HepG2 (cell line): ENCODE measurements around the gene SKIC2. TPM values are rescaled to one million over a fixed set of nuclear protein-coding genes. Genes with fewer than 3 reads are reported as not detected.

Experiments
- AGO2 ChIP-seq: fragments of 200-400 bp; formaldehyde crosslinking; optimal IDR thresholded peaks from 2 replicates; pipeline ENCODE3; 2017; ENCODE audit warnings: mild to moderate bottlenecking, low read depth, low read length, moderate library complexity
- CC2D1A ChIP-seq: sonication (generic); formaldehyde crosslinking; IDR thresholded peaks from 2 replicates; pipeline ENCODE4 v1.8.1; 2023; ENCODE audit warnings: mild to moderate bottlenecking, missing genetic modification reagents
- GATAD2A ChIP-seq: IDR thresholded peaks from 2 replicates; pipeline ENCODE4 v1.6.1; 2016
- HNF1A ChIP-seq, 2 experiments: sonication (generic) in 1 of 2; formaldehyde crosslinking in 1 of 2; IDR thresholded peaks; 2 replicates each; pipeline versions ENCODE4 v1.4.0 to v1.6.1; 2016 to 2020; ENCODE audit warnings: borderline replicate concordance in 1 of 2, low read depth in 1 of 2, mild to moderate bottlenecking in 1 of 2, missing genetic modification reagents in 1 of 2
- LBX2 ChIP-seq: sonication (generic); formaldehyde crosslinking; IDR thresholded peaks from 2 replicates; pipeline ENCODE4 v1.5.0; 2020; ENCODE audit warnings: missing genetic modification reagents, mild to moderate bottlenecking, borderline replicate concordance
- MAFG ChIP-seq: sonication (generic); formaldehyde crosslinking; IDR thresholded peaks from 2 replicates; pipeline ENCODE4 v1.5.1; 2020; ENCODE audit warnings: mild to moderate bottlenecking, missing genetic modification reagents
- NKX3-1 ChIP-seq: sonication (generic); formaldehyde crosslinking; IDR thresholded peaks from 2 replicates; pipeline ENCODE4 v1.5.0; 2020; ENCODE audit warnings: missing genetic modification reagents
- PAX8 ChIP-seq: sonication (generic); formaldehyde crosslinking; IDR thresholded peaks from 2 replicates; pipeline ENCODE4 v1.8.0; 2022; ENCODE audit warnings: mild to moderate bottlenecking, missing genetic modification reagents, borderline replicate concordance
- SIX1 ChIP-seq: sonication (generic); formaldehyde crosslinking; IDR thresholded peaks from 2 replicates; pipeline ENCODE4 v1.4.0; 2020; ENCODE audit warnings: missing genetic modification reagents, borderline replicate concordance
- SMAD9 ChIP-seq: sonication (generic); formaldehyde crosslinking; IDR thresholded peaks from 2 replicates; pipeline ENCODE4 v1.5.1; 2020; ENCODE audit warnings: mild to moderate bottlenecking, missing genetic modification reagents
- SMARCE1 ChIP-seq: fragments of 450-650 bp; IDR thresholded peaks from 2 replicates; pipeline ENCODE4 v1.6.1; 2017; ENCODE audit warnings: borderline replicate concordance
- TAF15 ChIP-seq: fragments of 200-400 bp; formaldehyde crosslinking; IDR thresholded peaks from one replicate; pipeline ENCODE4 v1.6.1; 2018; ENCODE audit warnings: mild to moderate bottlenecking, low read depth, low read length; ENCODE audit not compliant: poor library complexity, severe bottlenecking
- THAP8 ChIP-seq: sonication (generic); formaldehyde crosslinking; IDR thresholded peaks from 2 replicates; pipeline ENCODE4 v1.5.1; 2020; ENCODE audit warnings: missing genetic modification reagents, mild to moderate bottlenecking, borderline replicate concordance
- TRIM24 ChIP-seq: sonication (generic); formaldehyde crosslinking; IDR thresholded peaks from 2 replicates; pipeline ENCODE4 v1.8.0; 2022; ENCODE audit warnings: mild to moderate bottlenecking, missing genetic modification reagents
- ZNF501 ChIP-seq: sonication (generic); formaldehyde crosslinking; IDR thresholded peaks from 2 replicates; pipeline ENCODE4 v1.5.1; 2020; ENCODE audit warnings: mild to moderate bottlenecking, moderate library complexity, missing genetic modification reagents
- ZNF792 ChIP-seq: IDR thresholded peaks from 2 replicates; pipeline ENCODE4 v1.6.1; 2016
- polyA plus RNA-seq, 8 experiments: library from polyadenylated mRNA; depleted of rRNA in 3 of 8; stranded (reverse) in 7 of 8; unstranded in 1 of 8; fragments of >200 nt; fragmentation: Illumina TruSeq in 4 of 8; extraction: Trizol in 4 of 8; gene quantifications; 2 replicates each; pipeline versions ENCODE4 v1.2.1 to v1.2.3, GENCODE V29; 2011 to 2016; ENCODE audit warnings: low read depth in 4 of 8, missing spikeins in 1 of 8, mixed read lengths in 1 of 8; ENCODE audit not compliant: insufficient read depth in 1 of 8
- total RNA-seq, 5 experiments: library from RNA; depleted of rRNA; stranded (reverse); fragments of >200 nt; fragmentation: Illumina TruSeq; extraction: Trizol; gene quantifications; 2 replicates each; pipeline ENCODE4 v1.2.3, GENCODE V29; 2016; ENCODE audit warnings: low read depth in 1 of 5
- TF ChIP-seq, protein P1 (sequence below): sonication (generic); formaldehyde crosslinking; IDR thresholded peaks from 2 replicates; pipeline ENCODE4 v1.8.0; 2022; ENCODE audit warnings: missing genetic modification reagents, mild to moderate bottlenecking, moderate library complexity, borderline replicate concordance
- TF ChIP-seq, protein P2 (sequence below): sonication (generic); formaldehyde crosslinking; IDR thresholded peaks from 2 replicates; pipeline ENCODE4 v1.9.0; 2021; ENCODE audit warnings: missing genetic modification reagents, borderline replicate concordance

SKIC2 gene
- total and polyA plus RNA-seq, 2 of the 13 experiments (the other 11 are each of a cell fraction or from before 2014, with no cell fraction given), result 67.1 to 68.4 TPM

DNA sequence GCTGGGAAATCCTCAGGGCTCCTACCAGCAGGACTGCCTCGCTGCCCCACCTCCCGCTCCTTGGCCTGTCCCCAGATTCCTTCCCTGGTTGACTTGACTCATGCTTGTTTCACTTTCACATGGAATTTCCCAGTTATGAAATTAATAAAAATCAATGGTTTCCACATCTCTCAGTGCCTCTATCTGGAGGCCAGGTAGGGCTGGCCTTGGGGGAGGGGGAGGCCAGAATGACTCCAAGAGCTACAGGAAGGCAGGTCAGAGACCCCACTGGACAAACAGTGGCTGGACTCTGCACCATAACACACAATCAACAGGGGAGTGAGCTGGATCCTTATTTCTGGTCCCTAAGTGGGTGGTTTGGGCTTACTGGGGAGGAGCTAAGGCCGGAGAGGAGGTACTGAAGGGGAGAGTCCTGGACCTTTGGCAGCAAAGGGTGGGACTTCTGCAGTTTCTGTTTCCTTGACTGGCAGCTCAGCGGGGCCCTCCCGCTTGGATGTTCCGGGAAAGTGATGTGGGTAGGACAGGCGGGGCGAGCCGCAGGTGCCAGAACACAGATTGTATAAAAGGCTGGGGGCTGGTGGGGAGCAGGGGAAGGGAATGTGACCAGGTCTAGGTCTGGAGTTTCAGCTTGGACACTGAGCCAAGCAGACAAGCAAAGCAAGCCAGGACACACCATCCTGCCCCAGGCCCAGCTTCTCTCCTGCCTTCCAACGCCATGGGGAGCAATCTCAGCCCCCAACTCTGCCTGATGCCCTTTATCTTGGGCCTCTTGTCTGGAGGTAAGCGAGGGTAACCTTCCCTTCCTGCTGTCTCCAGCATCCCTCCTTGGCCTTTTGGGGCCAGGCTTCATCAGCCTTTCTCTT is 13.2 kb upstream of the SKIC2 start, which contains the start of gene CFB (continued):
- TF ChIP-seq HNF1A (IDR thresholded peaks at IDR 0.05; ENCODE audit: low read depth) (peak; percentile 62; the same call in 1 of the 2 replicates), HNF1A (CRISPR knock-in tag; IDR thresholded peaks at IDR 0.05; ENCODE audit: borderline replicate concordance) (peak; percentile 75; the same call in 1 of the 2 replicates), GATAD2A (CRISPR knock-in tag) (peak; percentile 97), NKX3-1 (CRISPR knock-in tag) (0 out of 2 replicates have a peak, but pooled peaks have one; percentile 26), ZNF501 (CRISPR knock-in tag) (peak; percentile 91), SMARCE1 (no peak), MAFG (no peak), SIX1 (CRISPR knock-in tag) (peak; percentile 72; the same call in 1 of the 2 replicates), TRIM24 (CRISPR knock-in tag) (peak; percentile 48; the same call in 1 of the 2 replicates), SMAD9 (peak; percentile 79; the same call in 1 of the 2 replicates), THAP8 (no peak), LBX2 (CRISPR knock-in tag) (no peak; the same call in 1 of the 2 replicates), ZNF792 (CRISPR knock-in tag) (peak; percentile 72), AGO2 (peak; percentile 55), PAX8 (CRISPR knock-in tag) (no peak), CC2D1A (CRISPR knock-in tag) (no peak; the same call in 1 of the 2 replicates), TAF15 (no peak)
- TF ChIP-seq, protein P1, sequence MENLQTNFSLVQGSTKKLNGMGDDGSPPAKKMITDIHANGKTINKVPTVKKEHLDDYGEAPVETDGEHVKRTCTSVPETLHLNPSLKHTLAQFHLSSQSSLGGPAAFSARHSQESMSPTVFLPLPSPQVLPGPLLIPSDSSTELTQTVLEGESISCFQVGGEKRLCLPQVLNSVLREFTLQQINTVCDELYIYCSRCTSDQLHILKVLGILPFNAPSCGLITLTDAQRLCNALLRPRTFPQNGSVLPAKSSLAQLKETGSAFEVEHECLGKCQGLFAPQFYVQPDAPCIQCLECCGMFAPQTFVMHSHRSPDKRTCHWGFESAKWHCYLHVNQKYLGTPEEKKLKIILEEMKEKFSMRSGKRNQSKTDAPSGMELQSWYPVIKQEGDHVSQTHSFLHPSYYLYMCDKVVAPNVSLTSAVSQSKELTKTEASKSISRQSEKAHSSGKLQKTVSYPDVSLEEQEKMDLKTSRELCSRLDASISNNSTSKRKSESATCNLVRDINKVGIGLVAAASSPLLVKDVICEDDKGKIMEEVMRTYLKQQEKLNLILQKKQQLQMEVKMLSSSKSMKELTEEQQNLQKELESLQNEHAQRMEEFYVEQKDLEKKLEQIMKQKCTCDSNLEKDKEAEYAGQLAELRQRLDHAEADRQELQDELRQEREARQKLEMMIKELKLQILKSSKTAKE (CRISPR knock-in tag), result no peak; the same call in none of the 2 replicates
- TF ChIP-seq, protein P2, sequence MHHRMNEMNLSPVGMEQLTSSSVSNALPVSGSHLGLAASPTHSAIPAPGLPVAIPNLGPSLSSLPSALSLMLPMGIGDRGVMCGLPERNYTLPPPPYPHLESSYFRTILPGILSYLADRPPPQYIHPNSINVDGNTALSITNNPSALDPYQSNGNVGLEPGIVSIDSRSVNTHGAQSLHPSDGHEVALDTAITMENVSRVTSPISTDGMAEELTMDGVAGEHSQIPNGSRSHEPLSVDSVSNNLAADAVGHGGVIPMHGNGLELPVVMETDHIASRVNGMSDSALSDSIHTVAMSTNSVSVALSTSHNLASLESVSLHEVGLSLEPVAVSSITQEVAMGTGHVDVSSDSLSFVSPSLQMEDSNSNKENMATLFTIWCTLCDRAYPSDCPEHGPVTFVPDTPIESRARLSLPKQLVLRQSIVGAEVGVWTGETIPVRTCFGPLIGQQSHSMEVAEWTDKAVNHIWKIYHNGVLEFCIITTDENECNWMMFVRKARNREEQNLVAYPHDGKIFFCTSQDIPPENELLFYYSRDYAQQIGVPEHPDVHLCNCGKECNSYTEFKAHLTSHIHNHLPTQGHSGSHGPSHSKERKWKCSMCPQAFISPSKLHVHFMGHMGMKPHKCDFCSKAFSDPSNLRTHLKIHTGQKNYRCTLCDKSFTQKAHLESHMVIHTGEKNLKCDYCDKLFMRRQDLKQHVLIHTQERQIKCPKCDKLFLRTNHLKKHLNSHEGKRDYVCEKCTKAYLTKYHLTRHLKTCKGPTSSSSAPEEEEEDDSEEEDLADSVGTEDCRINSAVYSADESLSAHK (CRISPR knock-in tag), result no peak
